Neutrophil (primary cell): ENCODE results near the gene FBXO10.

Experiments
- H3K27ac ChIP-seq: fragments of 200-600 bp; sonication (generic); 2 replicates; pipeline ENCODE4 v1.5.1; 2016; ENCODE audit warnings: mild to moderate bottlenecking, moderate library complexity
- H3K27me3 ChIP-seq: fragments of 200-600 bp; sonication (generic); 2 replicates; pipeline ENCODE4 v1.6.0; 2016; ENCODE audit warnings: mild to moderate bottlenecking
- H3K36me3 ChIP-seq: fragments of 200-600 bp; sonication (generic); 2 replicates; pipeline ENCODE4 v1.5.1; 2017
- H3K4me1 ChIP-seq, 2 experiments: fragments of 200-600 bp in 1 of 2; sonication (generic) in 1 of 2; 1 replicate in 1 of 2; 2 replicates in 1 of 2; pipeline versions ENCODE4 v1.5.1 to v1.6.1; 2013 to 2016; ENCODE audit warnings: low read depth in 1 of 2, low read length in 1 of 2, mild to moderate bottlenecking in 1 of 2, moderate library complexity in 1 of 2; ENCODE audit not compliant: control insufficient read depth in 1 of 2, insufficient read depth in 1 of 2
- H3K4me3 ChIP-seq, 2 experiments: fragments of 200-600 bp in 1 of 2; sonication (generic) in 1 of 2; 1 replicate in 1 of 2; 2 replicates in 1 of 2; pipeline ENCODE4 v1.5.1; 2013 to 2016; ENCODE audit warnings: low read depth in 1 of 2, low read length in 1 of 2, mild to moderate bottlenecking in 1 of 2, moderate library complexity in 1 of 2
- H3K9me3 ChIP-seq: fragments of 200-600 bp; sonication (generic); 2 replicates; pipeline ENCODE4 v1.5.1; 2016
- TF ChIP-seq, protein P1 (sequence below): fragments of 200-600 bp; sonication (generic); IDR thresholded peaks from 2 replicates; pipeline ENCODE4 v1.5.1; 2016; ENCODE audit warnings: antibody characterized with exemption

The FBXO10 gene

DNA sequence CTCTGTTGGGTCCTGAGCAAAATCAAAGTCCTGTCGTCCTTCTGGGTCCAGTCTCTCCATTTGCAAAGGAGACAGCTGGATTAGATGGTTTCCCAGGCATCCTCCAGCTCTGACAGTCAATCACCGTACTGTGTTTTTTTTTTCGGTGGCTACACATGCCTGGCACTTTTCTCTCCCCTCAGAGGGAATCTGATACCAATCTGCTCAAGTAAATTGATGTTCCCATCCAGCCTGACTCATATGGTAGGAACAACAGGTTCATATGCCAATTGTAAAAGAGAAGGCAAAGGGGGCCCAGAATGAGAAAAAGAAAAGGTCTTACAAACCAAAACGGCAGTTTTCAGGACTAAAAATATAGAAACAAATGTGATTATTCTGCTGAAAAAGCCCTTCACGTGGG, 1.2 kb downstream of the FBXO10 start:
- H3K9me3 ChIP-seq = no peaks in the 10 kb centered on the region
- no peaks in the 10 kb centered on the region for H3K36me3 ChIP-seq
- TF ChIP-seq, protein P1, sequence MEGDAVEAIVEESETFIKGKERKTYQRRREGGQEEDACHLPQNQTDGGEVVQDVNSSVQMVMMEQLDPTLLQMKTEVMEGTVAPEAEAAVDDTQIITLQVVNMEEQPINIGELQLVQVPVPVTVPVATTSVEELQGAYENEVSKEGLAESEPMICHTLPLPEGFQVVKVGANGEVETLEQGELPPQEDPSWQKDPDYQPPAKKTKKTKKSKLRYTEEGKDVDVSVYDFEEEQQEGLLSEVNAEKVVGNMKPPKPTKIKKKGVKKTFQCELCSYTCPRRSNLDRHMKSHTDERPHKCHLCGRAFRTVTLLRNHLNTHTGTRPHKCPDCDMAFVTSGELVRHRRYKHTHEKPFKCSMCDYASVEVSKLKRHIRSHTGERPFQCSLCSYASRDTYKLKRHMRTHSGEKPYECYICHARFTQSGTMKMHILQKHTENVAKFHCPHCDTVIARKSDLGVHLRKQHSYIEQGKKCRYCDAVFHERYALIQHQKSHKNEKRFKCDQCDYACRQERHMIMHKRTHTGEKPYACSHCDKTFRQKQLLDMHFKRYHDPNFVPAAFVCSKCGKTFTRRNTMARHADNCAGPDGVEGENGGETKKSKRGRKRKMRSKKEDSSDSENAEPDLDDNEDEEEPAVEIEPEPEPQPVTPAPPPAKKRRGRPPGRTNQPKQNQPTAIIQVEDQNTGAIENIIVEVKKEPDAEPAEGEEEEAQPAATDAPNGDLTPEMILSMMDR = no peak
- H3K4me3 ChIP-seq = no peak overlapping the region
- peaks cover 9 to 20% of the 10 kb centered on the region in 2 experiments for H3K4me1 ChIP-seq
- H3K27me3 ChIP-seq = peaks cover 36% of the 10 kb centered on the region
- no peak overlapping the region for H3K27ac ChIP-seq

- Histone ChIP-seq H3K27ac (no peak overlapping the region), H3K9me3 (no peaks in the 10 kb centered on the region), H3K36me3 (no peaks in the 10 kb centered on the region), H3K4me3 (no peak overlapping the region), H3K4me1 (peaks cover 9 to 20% of the 10 kb centered on the region in 2 experiments), H3K27me3 (peaks cover 36% of the 10 kb centered on the region)
- TF ChIP-seq, protein P1 = no peak
Observed at GRCh38 chr9:37574241-37574721, 1.9 kb downstream of the FBXO10 start.

DNA sequence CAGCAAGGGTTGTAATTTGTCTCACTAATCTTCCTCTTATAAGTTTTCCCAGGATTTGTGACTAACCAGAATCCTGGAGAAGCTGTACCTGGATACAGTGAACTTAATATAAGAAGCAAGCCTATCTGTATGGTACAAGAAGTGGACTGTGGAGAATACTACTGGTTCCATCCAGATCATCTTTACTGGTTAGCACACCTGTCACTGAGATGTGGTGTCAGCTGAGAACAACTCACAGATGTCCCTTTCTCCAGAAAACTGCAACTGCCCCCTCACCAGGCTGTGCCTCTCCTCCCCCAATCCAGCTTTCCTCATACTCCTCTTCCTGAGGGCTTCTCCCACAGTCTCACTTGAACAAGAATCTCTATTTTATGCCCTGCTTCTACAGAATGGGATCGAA, 4.9 kb downstream of the FBXO10 start:
- no peaks in the 10 kb centered on the region for H3K9me3 ChIP-seq
- TF ChIP-seq, protein P1 = no peak
- no peaks in the 10 kb centered on the region for H3K36me3 ChIP-seq
- H3K27me3 ChIP-seq = peaks cover 24% of the 10 kb centered on the region
- H3K4me3 ChIP-seq = no peak overlapping the region
- H3K4me1 ChIP-seq = peaks cover 6 to 15% of the 10 kb centered on the region in 2 experiments
- H3K27ac ChIP-seq = no peak overlapping the region

DNA sequence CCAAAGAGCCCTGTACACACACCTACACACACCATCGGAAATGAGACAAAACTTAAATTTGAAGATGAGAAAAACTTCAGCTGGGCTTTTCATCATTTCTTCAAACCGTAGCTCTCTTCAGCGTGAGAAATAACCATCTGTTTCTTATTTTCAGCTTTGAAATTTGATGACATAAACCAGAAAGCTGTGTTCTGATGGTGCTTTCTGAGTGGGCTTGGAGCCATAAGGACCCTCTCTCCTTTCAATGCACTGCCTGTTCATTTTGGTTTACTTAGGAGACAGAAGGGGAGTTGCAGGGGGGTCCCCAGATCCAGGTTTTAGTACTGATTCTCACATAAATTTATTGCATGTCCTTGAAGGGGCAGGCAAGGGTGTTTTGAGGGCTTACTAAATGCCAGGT, 9.5 kb downstream of the FBXO10 start:
- no peaks in the 10 kb centered on the region for H3K27me3 ChIP-seq
- TF ChIP-seq, protein P1 = no peak
- H3K9me3 ChIP-seq = no peaks in the 10 kb centered on the region
- no peaks in the 10 kb centered on the region for H3K36me3 ChIP-seq
- no peak overlapping the region for H3K4me3 ChIP-seq
- H3K4me1 ChIP-seq = no peaks in the 10 kb centered on the region
- no peak overlapping the region for H3K27ac ChIP-seq

DNA sequence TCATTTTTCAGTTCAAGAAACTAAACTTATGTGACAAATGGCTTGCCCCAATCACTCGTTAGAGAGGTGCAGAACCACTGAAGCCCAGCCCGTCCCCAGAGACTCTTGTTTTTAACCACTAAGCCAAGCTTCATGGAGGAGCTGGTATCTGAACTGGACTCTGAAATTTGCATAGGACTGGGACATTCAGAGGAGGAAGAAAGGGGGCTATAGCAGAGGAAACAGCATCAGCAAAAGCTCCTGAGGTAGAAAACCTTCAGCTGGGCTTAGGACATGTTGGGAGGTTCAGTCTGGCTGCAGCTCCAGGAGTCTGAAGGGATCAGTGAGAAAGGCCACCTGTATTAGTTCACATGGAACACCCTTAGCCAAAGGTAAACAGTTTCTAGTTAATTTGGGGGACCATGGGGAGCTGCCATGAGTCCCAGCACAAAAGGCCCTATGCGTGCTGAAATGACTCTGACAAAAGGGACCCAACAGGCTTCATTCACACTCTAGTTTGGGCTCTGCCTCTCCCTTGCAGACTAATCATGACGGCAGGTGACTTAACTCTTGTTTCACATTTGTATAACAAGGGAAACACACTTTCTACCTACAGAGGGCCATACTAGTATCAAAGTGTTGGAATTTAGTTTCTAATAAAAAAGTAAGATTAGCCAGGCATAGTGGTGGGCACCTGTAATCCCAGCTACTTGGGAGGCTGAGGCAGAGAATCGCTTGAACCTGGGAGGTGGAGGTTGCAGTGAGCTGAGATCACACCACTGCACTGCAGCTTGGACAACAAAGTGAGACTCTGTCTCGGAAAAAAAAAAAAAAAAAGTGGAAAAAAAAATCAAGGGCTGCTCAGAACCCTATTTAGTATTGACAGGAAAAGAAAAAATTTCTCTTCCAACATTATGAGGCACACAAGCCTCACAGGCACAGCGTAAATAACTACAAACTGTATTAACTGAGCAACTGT, 10.2 kb downstream of the FBXO10 start:
- no peaks in the 10 kb centered on the region for H3K27me3 ChIP-seq
- no peak overlapping the region for H3K27ac ChIP-seq
- no peaks in the 10 kb centered on the region for H3K36me3 ChIP-seq
- no peaks in the 10 kb centered on the region for H3K4me1 ChIP-seq
- TF ChIP-seq, protein P1 = no peak
- no peaks in the 10 kb centered on the region for H3K9me3 ChIP-seq
- H3K4me3 ChIP-seq = no peak overlapping the region
